ENCODE measurements around the gene SPATA6L. TPM values are rescaled to one million over a fixed set of nuclear protein-coding genes. Genes with fewer than 3 reads are reported as not detected.
A peak's percentile ranks its signal among the peaks of the same experiment; 100 is the strongest.

The SPATA6L gene
- total and polyA plus RNA-seq, 12 donors: 0.55 to 8.3 (median 2.8) TPM

- intact Hi-C loops (cut with DNase I): no loop called here
- Histone ChIP-seq H3K4me1 (replicated peaks in 1 of 2) (peaks cover 21 to 48% of the 10 kb centered on the region in 2 donors), H3K27me3 (no peaks in the 10 kb centered on the region), H3K9me3 (replicated peaks in 1 of 3) (no peaks in the 10 kb centered on the region), H3K4me3 (no peak overlapping the region), H3K27ac (peak overlapping the region in 2 of 5 donors; percentile 1 to 21), H3K36me3 (replicated peaks in 1 of 2) (peaks cover 0 to 11% of the 10 kb centered on the region in 2 donors)
- no peak for DNase-seq
- TF ChIP-seq POLR2A (IDR thresholded peaks at IDR 0.05) (no peak), CTCF (IDR thresholded peaks at IDR 0.05) (no peak)
- 61 to 71% (median 64%) methylated on average over 4 of the region's 4 CpGs for WGBS, 4 donors
Observed at GRCh38 chr9:4686112-4686511, 19.8 kb upstream of the SPATA6L start.

DNA sequence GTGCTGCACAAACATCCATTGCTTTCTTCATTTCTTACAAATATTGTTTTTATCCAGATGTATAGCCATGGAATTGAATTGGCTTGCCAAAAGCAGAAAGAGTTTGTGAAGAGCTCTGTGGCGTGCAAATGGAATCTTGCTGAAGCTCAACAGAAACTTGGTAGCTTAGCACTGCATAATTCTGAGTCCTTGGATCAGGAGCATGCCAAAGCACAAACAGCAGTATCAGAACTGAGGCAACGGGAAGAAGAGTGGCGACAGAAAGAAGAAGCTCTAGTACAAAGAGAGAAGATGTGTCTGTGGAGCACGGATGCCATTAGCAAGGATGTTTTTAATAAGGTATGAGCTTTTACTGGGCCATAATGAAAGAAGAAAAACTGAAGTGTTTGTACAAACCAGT lies 18.5 kb upstream of the SPATA6L start:
- 90 to 94% (median 92%) methylated on average over 4 of the region's 4 CpGs for WGBS, 4 donors
- TF ChIP-seq CTCF (IDR thresholded peaks at IDR 0.05): no peak
- TF ChIP-seq POLR2A (IDR thresholded peaks at IDR 0.05): no peak
- no peak for DNase-seq
- H3K27me3 ChIP-seq: no peaks in the 10 kb centered on the region
- H3K4me3 ChIP-seq: no peak overlapping the region
- H3K27ac ChIP-seq: no peak overlapping the region
- H3K36me3 ChIP-seq (replicated peaks in 1 of 2): peaks cover 0 to 7% of the 10 kb centered on the region in 2 donors
- peaks cover 24 to 48% of the 10 kb centered on the region in 2 donors for H3K4me1 ChIP-seq (replicated peaks in 1 of 2)
- no peaks in the 10 kb centered on the region for H3K9me3 ChIP-seq (replicated peaks in 1 of 3)
- intact Hi-C loops (cut with DNase I): no loop called here

GRCh38 chr9:4680750-4681149 lies 14.5 kb upstream of the SPATA6L start:
- H3K27me3 ChIP-seq: no peaks in the 10 kb centered on the region
- H3K9me3 ChIP-seq (replicated peaks in 1 of 3): no peaks in the 10 kb centered on the region
- peaks cover 12 to 31% of the 10 kb centered on the region in 2 donors for H3K4me1 ChIP-seq (replicated peaks in 1 of 2)
- H3K4me3 ChIP-seq: peak overlapping the region in 2 of 4 donors; percentile 62 to 91
- DNase-seq: no peak
- WGBS, 4 donors: 29 to 44% (median 42%) methylated on average over 2 of the region's 2 CpGs
- intact Hi-C loops (cut with DNase I): no loop called here
- H3K36me3 ChIP-seq (replicated peaks in 1 of 2): peaks cover 0 to 2% of the 10 kb centered on the region in 2 donors
- peak overlapping the region; percentile 90 to 99 (median 93) for H3K27ac ChIP-seq
- TF ChIP-seq POLR2A (IDR thresholded peaks at IDR 0.05): peak in 1 of 2 donors; percentile 39
- no peak for TF ChIP-seq CTCF (IDR thresholded peaks at IDR 0.05)

DNA sequence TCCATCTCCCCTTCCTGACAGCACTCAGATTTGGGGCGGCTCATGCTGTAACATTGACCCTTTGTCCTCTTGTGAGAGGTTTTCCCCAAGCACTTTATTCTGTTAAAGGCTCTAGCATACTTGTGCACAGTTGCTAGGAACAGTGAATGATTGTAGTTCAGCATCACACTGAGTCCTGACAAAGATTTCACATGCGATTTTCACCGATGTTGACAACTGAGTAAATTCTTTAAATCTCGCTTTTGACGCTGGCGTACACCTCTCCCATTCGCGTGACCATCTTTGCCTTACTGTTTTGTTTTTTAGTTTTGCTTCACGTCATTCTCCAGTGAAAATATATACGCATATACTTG lies 13.9 kb upstream of the SPATA6L start:
- Histone ChIP-seq H3K36me3 (replicated peaks in 1 of 2) (no peaks in the 10 kb centered on the region), H3K27ac (peak overlapping the region; percentile 90 to 99 (median 93)), H3K27me3 (no peaks in the 10 kb centered on the region), H3K4me1 (replicated peaks in 1 of 2) (peaks cover 13 to 30% of the 10 kb centered on the region in 2 donors), H3K4me3 (peak overlapping the region; percentile 62 to 91 (median 83)), H3K9me3 (replicated peaks in 1 of 3) (no peaks in the 10 kb centered on the region)
- peak in 1 of 7 donors; percentile 19 for DNase-seq
- intact Hi-C loops (cut with DNase I): no loop called here
- 0 to 2% (median 1%) methylated on average over 10 of the region's 10 CpGs for WGBS, 4 donors
- no peak for TF ChIP-seq CTCF (IDR thresholded peaks at IDR 0.05)
- no peak for TF ChIP-seq POLR2A (IDR thresholded peaks at IDR 0.05)
